ENCODE results near the gene ZC3H7A. TPM values are rescaled to one million over a fixed set of nuclear protein-coding genes. Genes with fewer than 3 reads are reported as not detected.

The ZC3H7A gene
- total RNA-seq, 1 experiment from 2014 or later, result 70.9 TPM

DNA sequence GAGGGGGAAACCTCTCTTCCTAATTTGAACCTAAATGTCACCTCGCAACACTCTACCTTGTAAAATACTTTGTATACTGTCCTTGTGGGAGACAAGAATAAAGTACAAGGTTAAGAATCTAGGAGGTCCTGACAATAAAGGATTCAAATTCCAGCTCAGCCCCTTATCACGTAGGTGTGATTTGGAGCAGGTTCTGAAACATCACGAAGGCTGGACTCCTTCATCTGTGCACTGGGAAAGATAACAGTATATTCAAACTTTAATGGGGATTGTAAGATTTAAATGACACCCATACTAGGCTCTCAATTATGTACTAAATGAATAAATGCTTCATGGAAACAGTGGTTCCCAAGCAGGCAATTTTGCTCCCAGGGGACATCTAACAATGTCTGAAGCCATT, 56.5 kb downstream of the ZC3H7A start:
- BruUV-seq (replicated peaks), result no TSS peak
- CTCF ChIA-PET, result no interaction called here
- intact Hi-C loops (cut with micrococcal nuclease; ENCODE audit: unreplicated experiment), result no loop called here

DNA sequence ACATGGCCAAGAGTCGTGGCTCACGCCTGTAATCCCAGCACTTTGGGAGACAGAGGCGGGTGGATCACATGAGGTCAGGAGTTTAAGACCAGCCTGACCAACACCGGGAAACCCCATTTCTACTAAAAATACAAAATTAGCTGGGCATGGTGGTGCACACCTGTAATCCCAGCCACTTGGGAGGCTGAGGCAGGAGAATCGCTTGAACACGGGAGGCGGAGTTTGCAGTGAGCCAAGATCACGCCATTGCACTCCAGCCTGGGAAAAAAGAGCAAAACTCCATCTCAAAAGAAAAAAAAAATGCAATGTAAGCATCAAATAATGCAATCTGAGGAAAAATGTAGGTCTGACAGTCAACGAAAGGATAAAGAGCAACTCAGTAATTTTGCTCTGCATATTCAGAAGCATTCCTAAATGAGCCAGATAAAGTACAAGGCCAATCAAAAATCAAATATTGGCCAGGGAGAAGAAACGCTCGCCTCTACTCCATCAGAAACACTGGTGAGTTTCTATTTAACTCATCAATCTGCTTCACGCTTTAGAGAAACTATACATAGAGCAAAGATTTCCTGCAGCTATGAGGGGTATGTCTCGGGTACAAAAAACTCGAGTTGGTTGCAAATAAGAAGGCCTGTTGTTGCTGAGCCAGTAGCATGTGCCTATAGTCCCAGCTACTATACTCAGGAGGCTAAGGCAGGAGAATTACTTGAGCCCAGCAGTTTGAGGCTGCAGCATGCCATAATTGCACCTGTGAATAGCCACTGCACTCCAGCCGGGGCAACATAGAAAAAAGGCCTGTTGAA, 58.1 kb downstream of the ZC3H7A start:
- Mint-ChIP-seq H3K36me3 (ENCODE audit: insufficient read depth, unreplicated experiment) (peaks cover 70% of the 10 kb centered on the region), H3K4me1 (ENCODE audit: low read depth, unreplicated experiment) (peaks cover 56% of the 10 kb centered on the region), H3K27ac (ENCODE audit: unreplicated experiment) (no peak overlapping the region), H3K4me3 (ENCODE audit: low read depth, unreplicated experiment) (no peak overlapping the region), H3K9me3 (ENCODE audit: low read depth, unreplicated experiment) (no peaks in the 10 kb centered on the region), H3K27me3 (ENCODE audit: unreplicated experiment) (no peaks in the 10 kb centered on the region)
- CTCF ChIA-PET, result interaction anchor here (0.5 to 0.7 kb wide), 4 partner anchors 22 to 242 kb away, joined by 3 read pairs; partner anchors contain the start of gene ZC3H7A
- TF ChIP-seq, protein P1, sequence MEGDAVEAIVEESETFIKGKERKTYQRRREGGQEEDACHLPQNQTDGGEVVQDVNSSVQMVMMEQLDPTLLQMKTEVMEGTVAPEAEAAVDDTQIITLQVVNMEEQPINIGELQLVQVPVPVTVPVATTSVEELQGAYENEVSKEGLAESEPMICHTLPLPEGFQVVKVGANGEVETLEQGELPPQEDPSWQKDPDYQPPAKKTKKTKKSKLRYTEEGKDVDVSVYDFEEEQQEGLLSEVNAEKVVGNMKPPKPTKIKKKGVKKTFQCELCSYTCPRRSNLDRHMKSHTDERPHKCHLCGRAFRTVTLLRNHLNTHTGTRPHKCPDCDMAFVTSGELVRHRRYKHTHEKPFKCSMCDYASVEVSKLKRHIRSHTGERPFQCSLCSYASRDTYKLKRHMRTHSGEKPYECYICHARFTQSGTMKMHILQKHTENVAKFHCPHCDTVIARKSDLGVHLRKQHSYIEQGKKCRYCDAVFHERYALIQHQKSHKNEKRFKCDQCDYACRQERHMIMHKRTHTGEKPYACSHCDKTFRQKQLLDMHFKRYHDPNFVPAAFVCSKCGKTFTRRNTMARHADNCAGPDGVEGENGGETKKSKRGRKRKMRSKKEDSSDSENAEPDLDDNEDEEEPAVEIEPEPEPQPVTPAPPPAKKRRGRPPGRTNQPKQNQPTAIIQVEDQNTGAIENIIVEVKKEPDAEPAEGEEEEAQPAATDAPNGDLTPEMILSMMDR (IDR thresholded peaks at IDR 0.05; ENCODE audit: unreplicated experiment), result no peak
- DNase-seq, result no peak
- intact Hi-C loops (cut with micrococcal nuclease; ENCODE audit: unreplicated experiment), result loop anchor here (2.0 kb wide), 1 partner anchor 48 kb away; no protein-coding TSS in a partner anchor
- no TSS peak for BruUV-seq (replicated peaks)

More for the DNA sequence above, 56.5 kb downstream of the ZC3H7A start:
- peak overlapping the region; percentile 85 for H3K4me3 Mint-ChIP-seq (ENCODE audit: low read depth, unreplicated experiment)
- no peaks in the 10 kb centered on the region for H3K9me3 Mint-ChIP-seq (ENCODE audit: low read depth, unreplicated experiment)
- DNase-seq, result no peak
- H3K36me3 Mint-ChIP-seq (ENCODE audit: insufficient read depth, unreplicated experiment), result peaks cover 67% of the 10 kb centered on the region
- peak overlapping the region; percentile 98 for H3K27ac Mint-ChIP-seq (ENCODE audit: unreplicated experiment)
- TF ChIP-seq, protein P1 (IDR thresholded peaks at IDR 0.05; ENCODE audit: unreplicated experiment), result no peak
- H3K4me1 Mint-ChIP-seq (ENCODE audit: low read depth, unreplicated experiment), result peaks cover 55% of the 10 kb centered on the region
- H3K27me3 Mint-ChIP-seq (ENCODE audit: unreplicated experiment), result no peaks in the 10 kb centered on the region

DNA sequence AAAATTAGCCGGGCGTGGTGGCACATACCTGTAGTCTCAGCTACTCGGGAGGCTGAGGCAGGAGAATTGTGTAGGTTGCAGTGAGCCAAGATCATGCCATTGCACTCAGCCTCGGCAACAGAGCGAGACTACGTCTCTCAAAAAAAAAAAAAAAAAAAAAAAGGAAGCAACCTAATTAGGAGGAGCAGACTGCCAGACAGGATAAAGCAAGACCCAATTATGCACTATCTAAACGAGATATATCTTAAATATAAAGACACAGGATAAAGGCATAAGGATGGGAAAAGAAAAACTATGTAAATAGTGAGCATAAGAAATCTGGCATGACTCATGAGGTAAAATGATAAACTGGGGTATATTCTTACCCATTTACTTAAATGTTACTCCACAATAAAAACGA, 59.3 kb downstream of the ZC3H7A start:
- BruUV-seq (replicated peaks), result no TSS peak
- no peak overlapping the region for H3K27ac Mint-ChIP-seq (ENCODE audit: unreplicated experiment)

DNA sequence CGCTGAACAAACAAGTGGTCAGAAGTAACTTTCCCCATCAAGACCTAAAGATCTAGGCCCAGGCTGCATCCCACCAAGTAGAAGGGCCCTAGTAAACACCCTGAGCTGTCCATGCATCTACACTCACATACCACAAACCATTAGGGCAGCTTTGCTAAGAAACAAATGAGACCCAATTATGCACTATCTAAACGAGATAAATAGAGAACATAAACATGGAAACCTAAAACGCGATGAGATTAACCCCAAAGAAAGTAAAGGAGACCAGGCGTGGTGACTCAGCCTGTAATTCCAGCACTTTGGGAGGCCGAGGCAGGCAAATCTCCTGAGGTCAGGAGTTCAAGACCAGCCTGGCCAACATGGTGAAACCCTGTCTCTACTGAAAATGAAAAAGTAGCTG, 60.2 kb downstream of the ZC3H7A start:
- Mint-ChIP-seq H3K36me3 (ENCODE audit: insufficient read depth, unreplicated experiment) (peaks cover 68% of the 10 kb centered on the region), H3K4me1 (ENCODE audit: low read depth, unreplicated experiment) (peaks cover 49% of the 10 kb centered on the region), H3K27me3 (ENCODE audit: unreplicated experiment) (no peaks in the 10 kb centered on the region), H3K9me3 (ENCODE audit: low read depth, unreplicated experiment) (no peaks in the 10 kb centered on the region), H3K4me3 (ENCODE audit: low read depth, unreplicated experiment) (no peak overlapping the region), H3K27ac (ENCODE audit: unreplicated experiment) (no peak overlapping the region)
- no TSS peak for BruUV-seq (replicated peaks)
- intact Hi-C loops (cut with micrococcal nuclease; ENCODE audit: unreplicated experiment), result no loop called here
- CTCF ChIA-PET, result no interaction called here
- TF ChIP-seq, protein P1 (IDR thresholded peaks at IDR 0.05; ENCODE audit: unreplicated experiment), result no peak
- no peak for DNase-seq

More for the DNA sequence above, 59.3 kb downstream of the ZC3H7A start:
- CTCF ChIA-PET, result interaction anchor here (0.6 kb wide), 1 partner anchor 121 kb away, joined by 7 read pairs; no protein-coding TSS in a partner anchor
- Mint-ChIP-seq H3K4me3 (ENCODE audit: low read depth, unreplicated experiment) (no peak overlapping the region), H3K4me1 (ENCODE audit: low read depth, unreplicated experiment) (peaks cover 49% of the 10 kb centered on the region), H3K27me3 (ENCODE audit: unreplicated experiment) (no peaks in the 10 kb centered on the region), H3K36me3 (ENCODE audit: insufficient read depth, unreplicated experiment) (peaks cover 68% of the 10 kb centered on the region), H3K9me3 (ENCODE audit: low read depth, unreplicated experiment) (no peaks in the 10 kb centered on the region)
- intact Hi-C loops (cut with micrococcal nuclease; ENCODE audit: unreplicated experiment), result loop anchor here (2.0 kb wide), 1 partner anchor 47 kb away; no protein-coding TSS in a partner anchor
- no peak for DNase-seq
- TF ChIP-seq, protein P1 (IDR thresholded peaks at IDR 0.05; ENCODE audit: unreplicated experiment), result no peak

Measured in Calu3 (cell line).